ENCODE data around the gene TNFSF12. TPM values are rescaled to one million over a fixed set of nuclear protein-coding genes. Genes with fewer than 3 reads are reported as not detected.
"Not testable (repeated sequence)": the region's sequence is repeated elsewhere in the genome, so short reads cannot be mapped to it uniquely, and the experiment has no call there.

TNFSF12 gene
- total RNA-seq, 1 donor from 2014 or later: 41.7 TPM

DNA sequence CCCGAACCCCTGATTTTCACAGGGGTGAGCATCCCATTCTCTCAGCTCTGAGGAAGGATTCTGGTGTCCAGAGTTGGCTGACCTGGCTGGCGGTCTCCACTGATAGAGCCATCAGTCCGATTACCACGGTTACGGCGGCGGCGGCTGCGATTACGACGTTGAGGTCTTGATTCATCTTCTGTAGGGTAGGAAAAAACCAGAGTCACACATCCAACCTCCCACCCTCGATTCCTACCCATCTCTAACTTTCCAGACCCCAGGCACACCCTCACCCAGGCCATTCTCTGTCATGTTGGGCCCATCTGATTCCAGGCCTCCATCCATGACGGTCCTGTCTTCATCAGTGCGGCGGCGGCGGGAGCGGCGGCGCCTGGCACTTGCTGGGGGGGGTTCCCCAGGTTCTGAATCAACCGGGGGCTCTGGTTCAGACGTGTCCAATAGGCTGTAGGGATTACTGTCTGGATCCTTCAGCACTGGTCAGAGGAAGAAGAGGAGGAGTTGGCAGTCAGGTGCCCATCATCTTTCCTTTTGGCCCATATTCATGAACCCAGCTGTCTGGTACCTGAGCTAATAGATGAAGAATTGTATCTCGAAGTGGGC lies 43.7 kb downstream of the TNFSF12 start:
- intact Hi-C loops (cut with DNase I): no loop called here
- DNase-seq (ENCODE audit: missing footprints) (no peak), ATAC-seq (no peak)

DNA sequence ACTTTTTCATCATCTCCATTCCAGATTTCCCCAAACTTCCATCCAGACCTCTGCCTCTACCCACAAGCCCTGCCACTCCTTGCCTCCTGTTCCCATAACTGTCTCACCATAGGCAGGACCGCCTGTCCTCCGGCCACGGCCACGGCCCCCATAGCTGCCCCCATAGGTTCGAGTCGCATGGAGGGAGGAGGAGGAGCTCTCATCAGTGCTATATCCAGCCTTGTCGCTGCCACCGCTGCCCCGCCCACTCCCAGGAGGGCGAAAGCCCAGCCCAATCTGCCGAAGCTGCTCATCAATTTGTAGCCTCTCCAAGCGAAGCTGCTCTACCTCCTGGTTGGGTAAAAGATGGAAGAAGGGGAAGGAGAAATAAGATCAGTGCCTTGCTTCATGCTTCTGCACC lies 44.4 kb downstream of the TNFSF12 start:
- no peak for DNase-seq (ENCODE audit: missing footprints)
- no peak for ATAC-seq
- intact Hi-C loops (cut with DNase I): no loop called here

- ATAC-seq; intact Hi-C loops (cut with DNase I); DNase-seq (ENCODE audit: missing footprints): not testable (repeated sequence)
These were observed 48.7 kb downstream of the TNFSF12 start for GRCh38 chr17:7597561-7597960.

DNA sequence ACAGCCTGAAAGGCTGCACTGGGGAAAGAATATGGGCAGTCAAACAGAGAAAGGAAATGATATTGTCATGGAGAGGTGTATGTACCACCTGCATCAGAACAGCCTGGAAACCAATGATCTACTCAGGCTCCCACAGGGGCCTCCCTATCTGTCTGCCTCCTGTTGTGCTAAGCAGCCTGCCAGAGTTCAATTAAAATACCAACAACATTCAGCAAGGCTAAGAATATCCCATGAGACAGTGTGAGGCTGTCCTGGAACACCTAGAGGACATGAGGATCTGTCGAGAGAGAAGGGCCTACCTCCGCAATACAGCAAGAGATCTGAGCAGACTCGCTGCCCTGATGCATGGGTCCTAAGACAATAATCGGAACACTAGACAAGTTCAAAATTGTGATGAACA lies 57.4 kb downstream of the TNFSF12 start:
- intact Hi-C loops (cut with DNase I): no loop called here
- ATAC-seq (peak; percentile 96), DNase-seq (ENCODE audit: missing footprints) (no peak)

Other genes starting within 250 kb of the TNFSF12 start
- gene EIF5A, start 241.4 kb upstream of the TNFSF12 start, total RNA-seq: 326 TPM
- 70.3 TPM for gene GPS2, start 233.7 kb upstream of the TNFSF12 start, total RNA-seq
- 30.8 TPM for gene NEURL4, start 219.7 kb upstream of the TNFSF12 start, total RNA-seq
- 14.0 TPM for gene ACAP1, start 212.5 kb upstream of the TNFSF12 start, total RNA-seq
- gene KCTD11, start 196.9 kb upstream of the TNFSF12 start, total RNA-seq: 4.7 TPM
- gene TMEM95, start 193.9 kb upstream of the TNFSF12 start, total RNA-seq: not detected
- gene TNK1, start 168.0 kb upstream of the TNFSF12 start, total RNA-seq: 2.6 TPM
- 18.4 TPM for gene PLSCR3, start 154.5 kb upstream of the TNFSF12 start, total RNA-seq
- 64.0 TPM for gene TMEM256, start 145.0 kb upstream of the TNFSF12 start, total RNA-seq
- 7.0 TPM for gene NLGN2, start 141.2 kb upstream of the TNFSF12 start, total RNA-seq
- not detected for gene SPEM1, start 128.7 kb upstream of the TNFSF12 start, total RNA-seq
- gene SPEM2, start 123.4 kb upstream of the TNFSF12 start, total RNA-seq: not detected
- not detected for gene SPEM3, start 120.2 kb upstream of the TNFSF12 start, total RNA-seq
- 2.7 TPM for gene TMEM102, start 113.6 kb upstream of the TNFSF12 start, total RNA-seq
- 11.7 TPM for gene FGF11, start 109.5 kb upstream of the TNFSF12 start, total RNA-seq
- gene CHRNB1, start 104.0 kb upstream of the TNFSF12 start, total RNA-seq: 11.8 TPM
- 62.1 TPM for gene ZBTB4, start 69.4 kb upstream of the TNFSF12 start, total RNA-seq
- gene SLC35G6, start 67.6 kb upstream of the TNFSF12 start, total RNA-seq: not detected
- gene POLR2A, start 64.7 kb upstream of the TNFSF12 start, total RNA-seq: 36.4 TPM
- gene TNFSF13, start 9.7 kb downstream of the TNFSF12 start, total RNA-seq: 13.5 TPM
- 33.0 TPM for gene SENP3, start 12.9 kb downstream of the TNFSF12 start, total RNA-seq
- gene CD68, start 30.6 kb downstream of the TNFSF12 start, total RNA-seq: 40.4 TPM
- gene MPDU1, start 34.8 kb downstream of the TNFSF12 start, total RNA-seq: 32.0 TPM
- 0.89 TPM for gene SOX15, start 41.0 kb downstream of the TNFSF12 start, total RNA-seq
- 103 TPM for gene FXR2, start 65.8 kb downstream of the TNFSF12 start, total RNA-seq
- gene SAT2, start 78.8 kb downstream of the TNFSF12 start, total RNA-seq: 78.9 TPM
- 0.35 TPM for gene SHBG, start 81.1 kb downstream of the TNFSF12 start, total RNA-seq
- 3.8 TPM for gene ATP1B2, start 101.9 kb downstream of the TNFSF12 start, total RNA-seq
- gene TP53, start 138.4 kb downstream of the TNFSF12 start, total RNA-seq: 15.4 TPM
- gene WRAP53, start 139.4 kb downstream of the TNFSF12 start, total RNA-seq: 5.6 TPM
- 0.11 TPM for gene EFNB3, start 156.1 kb downstream of the TNFSF12 start, total RNA-seq
- not detected for gene DNAH2, start 168.7 kb downstream of the TNFSF12 start, total RNA-seq

All from Right ventricle myocardium inferior (tissue), 1 donor.